LHCN-M2 (cell line): ENCODE data around the gene PROX1. TPM values are rescaled to one million over a fixed set of nuclear protein-coding genes. Genes with fewer than 3 reads are reported as not detected.
"Not testable (repeated sequence)": the region's sequence is repeated elsewhere in the genome, so short reads cannot be mapped to it uniquely, and the experiment has no call there.

Experiments
- DNase-seq: peaks from one replicate; pipeline ENCODE4 v3.0.0-alpha.2; 2012; ENCODE audit warnings: low read depth
- total RNA-seq: library from RNA; depleted of rRNA; stranded (reverse); fragments of >200 nt; gene quantifications from 2 replicates; pipeline ENCODE4 v1.2.3, GENCODE V29; 2014

PROX1 gene
- total RNA-seq, 1 experiment from 2014 or later, result 2.1 TPM

DNA sequence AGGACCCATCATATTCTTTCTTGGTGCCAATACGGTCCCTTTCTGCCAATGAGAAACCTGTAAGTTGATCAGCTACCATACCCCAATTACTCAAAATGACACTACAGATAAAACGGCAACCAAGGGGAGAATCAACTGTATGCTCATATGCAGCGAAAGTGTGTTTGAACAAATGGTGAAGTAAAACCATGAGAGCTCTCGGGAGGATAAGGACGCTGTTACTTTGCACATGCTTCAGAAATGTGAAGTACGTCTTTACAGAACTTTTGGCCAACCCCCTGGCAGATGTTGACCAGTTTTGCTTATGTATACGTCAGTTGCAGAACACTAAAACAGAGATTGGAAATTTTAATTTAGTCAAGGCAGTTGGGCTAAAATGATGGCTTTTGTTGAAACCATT, 79.6 kb downstream of the PROX1 start:
- DNase-seq, result no peak

DNA sequence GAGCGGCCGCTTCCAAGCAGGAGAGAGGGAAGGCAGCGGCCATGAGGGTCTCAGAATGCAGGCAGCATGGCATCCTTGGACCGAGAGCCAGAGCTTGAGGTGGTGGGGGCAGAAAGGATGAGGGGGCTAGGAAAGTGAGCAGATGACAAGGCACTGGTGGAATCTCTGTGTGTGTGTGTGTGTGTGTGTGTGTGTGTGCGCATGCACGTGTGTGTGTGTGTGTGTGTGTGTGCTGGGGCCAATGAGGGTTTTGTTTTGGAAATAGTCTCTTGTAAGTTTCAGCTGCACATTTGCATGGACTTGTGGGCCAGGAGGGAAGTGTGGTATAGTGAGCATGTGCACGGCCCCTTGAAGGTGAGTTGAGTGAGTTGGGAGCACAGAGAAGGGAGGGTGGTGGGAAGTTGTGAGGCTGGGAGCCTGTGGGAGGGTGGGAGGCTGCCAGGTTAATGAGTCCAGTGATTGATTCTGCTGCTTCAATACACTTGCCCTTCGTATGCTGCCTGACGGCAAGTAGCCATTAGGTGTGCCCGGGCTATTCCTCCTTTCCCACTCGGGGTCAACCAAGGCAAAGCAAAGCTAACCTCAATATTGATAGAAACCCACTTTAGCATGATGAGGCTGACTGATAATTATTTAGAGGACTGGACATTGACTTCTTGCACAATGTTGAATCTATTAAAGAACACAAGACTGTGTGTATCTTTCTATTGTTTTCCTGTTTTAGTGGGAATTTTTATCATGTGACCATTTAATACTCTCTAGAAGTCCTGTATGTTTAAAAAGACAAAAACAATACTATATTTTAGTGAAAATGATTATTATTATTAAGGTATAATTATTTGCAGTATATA, 80.3 kb downstream of the PROX1 start:
- DNase-seq, result no peak

- DNase-seq, result no peak
Observed at GRCh38 chr1:214068979-214069378, 81.2 kb downstream of the PROX1 start.

GRCh38 chr1:214071469-214071868, 83.7 kb downstream of the PROX1 start:
- DNase-seq, result no peak

DNA sequence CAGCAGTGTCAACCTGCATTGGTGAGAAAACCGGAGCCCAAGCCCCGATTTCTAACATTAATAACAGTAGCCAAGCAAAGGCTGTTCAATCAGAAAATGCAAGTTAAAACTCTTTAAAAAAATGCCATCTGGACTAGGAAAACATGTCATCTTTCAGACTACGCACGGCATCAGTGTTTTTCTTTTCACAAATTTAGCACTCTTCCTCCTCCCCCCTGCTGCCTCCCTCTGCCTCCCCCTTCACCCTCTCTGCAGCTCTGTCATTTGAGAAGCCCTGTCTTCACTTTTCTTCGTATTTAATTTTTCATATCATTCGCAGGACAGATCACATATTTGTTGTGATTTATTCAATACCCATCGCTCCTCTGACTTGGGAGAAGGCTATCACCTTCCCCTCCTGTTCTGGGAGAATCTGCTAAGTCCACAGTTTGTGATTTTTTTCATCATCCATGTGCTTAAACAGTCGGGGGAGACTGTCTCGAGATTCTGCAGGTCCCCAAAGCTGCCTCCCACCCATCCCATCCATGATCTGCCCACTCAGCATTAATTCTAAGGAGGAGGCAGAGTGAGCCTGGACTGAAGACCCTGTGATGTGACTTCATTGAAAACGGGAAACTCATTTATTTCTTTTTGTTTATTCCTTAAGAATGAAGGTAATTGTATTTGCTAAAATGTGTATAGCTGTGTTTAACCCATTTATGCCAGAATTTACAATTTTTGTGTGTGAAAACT, 84.8 kb downstream of the PROX1 start:
- DNase-seq, result no peak

DNA sequence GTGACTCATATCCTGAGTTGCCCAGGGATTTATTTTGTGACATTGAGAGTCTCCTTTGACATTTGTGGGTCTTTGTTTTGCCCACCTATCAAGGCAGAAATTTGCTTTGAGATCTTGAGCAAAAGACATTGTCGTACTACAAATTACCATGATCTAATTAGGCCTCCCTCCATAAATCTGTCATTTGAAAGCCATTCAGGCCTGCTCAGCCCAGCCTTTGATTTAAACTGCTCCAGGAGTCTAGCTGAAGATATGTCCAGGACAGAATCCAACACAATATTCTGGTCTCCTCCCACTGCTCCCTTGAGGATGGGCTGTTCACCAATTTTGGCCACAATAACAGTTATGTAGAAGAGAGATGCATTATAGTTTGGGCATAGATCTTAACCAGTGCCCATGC, 86.7 kb downstream of the PROX1 start:
- DNase-seq, result no peak

DNA sequence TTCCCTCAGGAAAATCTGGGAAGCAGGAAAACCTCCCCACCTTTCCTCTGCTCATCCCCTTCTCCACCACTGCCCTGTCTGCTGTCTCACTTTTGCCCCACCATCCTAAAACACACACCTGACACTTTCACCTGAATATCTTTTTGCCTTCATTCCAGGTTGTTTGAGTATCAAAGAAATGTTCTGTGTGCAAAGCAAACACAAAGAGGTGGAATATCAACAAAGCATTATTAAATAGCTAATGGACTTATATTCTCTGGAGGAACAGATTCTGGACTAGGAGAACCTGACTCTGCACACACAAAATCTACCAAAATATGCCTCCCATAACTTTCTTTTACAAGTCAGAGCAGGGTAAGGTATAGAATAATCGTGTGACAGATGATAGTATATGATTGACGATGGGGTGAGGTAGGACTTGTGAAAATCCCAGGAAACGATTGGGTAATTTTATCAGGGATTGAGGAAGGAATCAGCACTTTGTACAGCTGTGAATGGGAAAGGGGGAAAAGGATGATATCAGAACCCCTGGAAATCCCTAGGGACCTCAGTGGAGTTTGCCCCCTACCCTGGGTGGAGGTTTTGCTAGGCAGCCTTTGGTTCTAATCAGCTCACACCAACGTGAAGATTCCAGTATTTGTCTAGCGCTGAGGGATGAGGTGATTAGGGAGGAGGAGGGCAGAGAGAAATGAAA, 87.7 kb downstream of the PROX1 start:
- DNase-seq, result no peak

DNA sequence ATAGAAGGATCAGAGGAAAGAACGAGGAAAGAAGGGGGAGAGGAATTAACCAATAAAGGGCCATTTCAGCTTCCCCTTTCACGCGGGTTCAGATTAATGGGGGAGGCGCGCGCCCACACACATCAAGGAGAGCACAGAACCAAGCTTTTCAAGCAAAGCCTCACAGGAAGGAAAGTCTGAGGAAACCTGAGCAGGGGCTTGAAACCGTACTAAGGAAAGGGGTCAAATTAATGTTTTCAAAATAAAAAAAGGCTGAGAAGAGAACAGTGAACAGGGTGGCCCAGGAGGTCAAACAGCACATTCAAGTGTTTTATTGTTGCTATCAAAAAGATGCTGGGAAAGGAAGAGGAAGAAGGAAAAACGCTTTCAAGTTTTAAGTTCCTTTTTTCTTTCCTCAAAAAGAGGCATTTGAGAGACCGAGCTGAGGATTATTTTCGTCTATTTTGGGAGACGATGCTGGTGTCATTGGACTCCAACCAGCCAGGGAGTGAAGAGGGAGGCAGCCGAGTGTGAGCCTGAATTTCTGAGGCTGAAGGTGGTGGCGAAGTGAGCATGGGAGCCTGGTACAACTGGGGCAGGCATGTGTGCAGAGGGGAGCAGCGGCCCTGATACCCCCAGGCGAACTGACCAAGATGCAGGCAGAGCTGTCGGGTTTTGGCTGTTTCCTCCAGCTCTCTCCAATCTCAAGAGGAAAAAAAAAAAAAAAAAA, 88.4 kb downstream of the PROX1 start:
- peak; percentile 9 for DNase-seq

DNA sequence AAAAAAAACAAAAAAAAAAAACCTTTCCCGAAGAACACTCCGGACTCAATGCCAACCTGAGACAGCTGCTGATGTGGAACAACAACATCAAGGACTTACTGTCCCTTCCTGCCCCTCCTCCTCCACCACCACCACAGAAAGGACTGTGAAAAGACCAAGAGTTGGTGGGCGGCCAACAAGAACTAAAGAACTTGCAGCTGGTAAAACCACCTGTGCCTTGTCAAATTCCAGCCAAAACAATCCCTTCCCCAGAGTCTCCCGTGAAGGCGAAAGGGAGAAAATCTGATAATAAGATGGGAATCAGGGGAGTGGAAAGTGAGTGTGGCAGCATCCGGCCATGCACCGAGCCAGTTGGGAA, 88.9 kb downstream of the PROX1 start:
- peak; percentile 74 for DNase-seq

GRCh38 chr1:214078950-214079349, 91.2 kb downstream of the PROX1 start:
- DNase-seq, result no peak

DNA sequence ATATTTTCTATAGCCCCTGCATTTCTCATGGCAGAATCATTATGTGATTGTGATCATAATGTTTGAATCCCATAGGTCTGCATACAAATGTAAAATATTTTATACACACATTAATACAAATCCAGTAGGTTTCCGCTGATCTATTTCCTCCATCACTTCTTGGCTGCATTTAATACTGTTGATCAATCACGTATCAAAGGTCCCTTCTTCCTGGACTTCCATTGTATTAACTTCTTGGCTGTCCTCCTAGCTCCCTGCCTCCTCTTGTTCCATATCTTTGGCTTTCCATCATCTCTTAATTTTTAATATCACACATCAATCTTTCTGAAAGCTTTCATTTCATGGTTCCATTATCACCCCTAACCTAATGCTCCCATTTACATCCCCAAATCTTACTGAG, 97.6 kb downstream of the PROX1 start:
- no peak for DNase-seq

GRCh38 chr1:214086945-214087344, 99.2 kb downstream of the PROX1 start:
- DNase-seq, result peak; percentile 9

- not testable (repeated sequence) for DNase-seq
Observed at GRCh38 chr1:214089003-214089402, 101.2 kb downstream of the PROX1 start.
